Lower leg skin (tissue), 4 donors: Measurements from ENCODE around the gene SYT1. TPM values are rescaled to one million over a fixed set of nuclear protein-coding genes. Genes with fewer than 3 reads are reported as not detected.

Experiments used
- DNase-seq, 2 donors: peaks; one replicate each; pipeline ENCODE4 v3.0.0-alpha.2; 2019; ENCODE audit warnings: low spot score in 2 of 2
- H3K4me3 ChIP-seq: fragments of 200-600 bp; sonication (generic); 2 replicates; pipeline ENCODE4 v1.5.1; 2017; ENCODE audit warnings: mild to moderate bottlenecking, low read depth; ENCODE audit not compliant: poor library complexity, severe bottlenecking
- POLR2A ChIP-seq, 2 donors: fragments of 450-650 bp; IDR thresholded peaks; one replicate each; pipeline ENCODE4 v1.6.1; 2016 to 2017; ENCODE audit warnings: antibody characterized with exemption in 2 of 2, mild to moderate bottlenecking in 1 of 2, moderate library complexity in 1 of 2
- WGBS, 2 donors: methylation state at CpG; one replicate each; pipeline ENCODE4 v1.1.5; 2018; 5-methylcytosine and 5-hydroxymethylcytosine counted together
- intact Hi-C: fragments of 100-400 bp; cut with DNase I; formaldehyde crosslinking; loops from one replicate; pipeline ENCODE4 v1.15.0; 2023; ENCODE audit warnings: low total_unique reads
- total RNA-seq, 4 donors: library from RNA; depleted of rRNA; stranded (reverse); fragments of >200 nt; gene quantifications; one replicate each; pipeline ENCODE4 v1.1.0, GENCODE V29; 2016
- TF ChIP-seq, protein P1 (sequence below), 3 donors: fragments of 450-650 bp; IDR thresholded peaks; one replicate each; pipeline ENCODE4 v1.5.1; 2016; ENCODE audit warnings: antibody characterized with exemption in 3 of 3, mild to moderate bottlenecking in 3 of 3, moderate library complexity in 2 of 3

SYT1 gene
- total RNA-seq, 4 donors from 2014 or later, result 0.15 to 0.49 (median 0.29) TPM

DNA sequence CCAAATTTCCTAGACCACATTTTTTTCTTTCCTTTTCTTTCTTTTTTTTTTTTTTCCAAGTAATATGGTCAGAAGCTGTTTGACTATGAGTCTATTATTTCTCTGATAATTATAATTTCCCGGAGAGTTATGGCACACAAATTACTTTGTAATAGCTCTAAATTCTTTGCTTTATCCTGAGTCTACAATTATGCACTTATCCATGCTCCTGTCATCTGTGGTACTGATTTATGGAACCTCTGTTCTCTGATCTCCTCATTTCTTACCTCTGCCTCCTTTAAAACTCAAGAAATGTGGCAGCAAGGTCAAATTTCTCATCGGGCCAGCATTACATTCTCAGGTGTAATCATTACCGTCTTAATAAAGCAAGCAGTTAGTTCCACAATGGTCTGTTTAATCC, 544.1 kb downstream of the SYT1 start:
- intact Hi-C loops, result no loop called here
- 59 to 67% methylated on average over 3 of the region's 3 CpGs for WGBS, 2 donors
- TF ChIP-seq, protein P1, sequence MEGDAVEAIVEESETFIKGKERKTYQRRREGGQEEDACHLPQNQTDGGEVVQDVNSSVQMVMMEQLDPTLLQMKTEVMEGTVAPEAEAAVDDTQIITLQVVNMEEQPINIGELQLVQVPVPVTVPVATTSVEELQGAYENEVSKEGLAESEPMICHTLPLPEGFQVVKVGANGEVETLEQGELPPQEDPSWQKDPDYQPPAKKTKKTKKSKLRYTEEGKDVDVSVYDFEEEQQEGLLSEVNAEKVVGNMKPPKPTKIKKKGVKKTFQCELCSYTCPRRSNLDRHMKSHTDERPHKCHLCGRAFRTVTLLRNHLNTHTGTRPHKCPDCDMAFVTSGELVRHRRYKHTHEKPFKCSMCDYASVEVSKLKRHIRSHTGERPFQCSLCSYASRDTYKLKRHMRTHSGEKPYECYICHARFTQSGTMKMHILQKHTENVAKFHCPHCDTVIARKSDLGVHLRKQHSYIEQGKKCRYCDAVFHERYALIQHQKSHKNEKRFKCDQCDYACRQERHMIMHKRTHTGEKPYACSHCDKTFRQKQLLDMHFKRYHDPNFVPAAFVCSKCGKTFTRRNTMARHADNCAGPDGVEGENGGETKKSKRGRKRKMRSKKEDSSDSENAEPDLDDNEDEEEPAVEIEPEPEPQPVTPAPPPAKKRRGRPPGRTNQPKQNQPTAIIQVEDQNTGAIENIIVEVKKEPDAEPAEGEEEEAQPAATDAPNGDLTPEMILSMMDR (IDR thresholded peaks at IDR 0.05), result no peak
- TF ChIP-seq POLR2A (IDR thresholded peaks at IDR 0.05), result no peak
- DNase-seq, result no peak
- H3K4me3 ChIP-seq, result no peak overlapping the region

DNA sequence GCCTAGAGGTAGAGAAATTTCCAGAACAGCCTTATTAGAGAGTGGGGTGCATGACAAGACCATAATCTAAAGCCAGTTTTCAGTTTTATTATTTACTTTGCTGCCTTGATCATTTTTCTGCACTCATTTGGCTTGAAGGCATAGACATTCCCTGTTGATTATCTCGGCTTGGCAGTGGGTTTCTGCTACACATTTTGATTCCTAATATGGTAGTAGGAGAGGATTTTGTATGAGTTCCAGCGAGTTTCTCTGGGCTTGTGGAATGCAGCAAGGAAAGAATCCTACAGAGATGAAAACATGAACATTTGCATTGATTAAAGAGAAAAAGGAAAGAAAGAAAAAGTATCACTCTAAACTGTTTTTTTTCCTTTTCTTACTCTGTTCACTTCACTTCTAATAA, 545.0 kb downstream of the SYT1 start:
- WGBS, 2 donors, result 4 to 16% methylated on average over 2 of the region's 2 CpGs
- no peak overlapping the region for H3K4me3 ChIP-seq
- no peak for DNase-seq
- intact Hi-C loops, result no loop called here
- TF ChIP-seq, protein P1 (IDR thresholded peaks at IDR 0.05), result no peak
- no peak for TF ChIP-seq POLR2A (IDR thresholded peaks at IDR 0.05)

DNA sequence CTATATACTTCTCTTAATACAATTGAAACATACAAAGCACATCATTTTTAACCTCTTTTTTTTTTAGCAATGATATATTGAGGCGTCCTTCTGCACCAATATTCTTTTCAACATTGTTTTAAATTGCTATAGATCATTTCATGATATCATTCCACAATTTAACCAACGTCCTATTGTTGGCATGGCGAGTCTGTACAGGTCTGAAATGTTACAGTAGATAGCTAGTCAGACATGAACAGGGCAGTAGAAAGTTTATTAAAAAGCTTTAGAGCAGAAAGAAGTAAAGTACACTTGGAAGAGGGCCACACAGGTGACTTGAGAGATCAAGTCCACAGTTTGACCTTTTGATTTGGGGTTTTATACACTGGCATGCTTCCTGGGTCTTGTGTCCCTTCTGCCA, 547.2 kb downstream of the SYT1 start:
- no peak for TF ChIP-seq POLR2A (IDR thresholded peaks at IDR 0.05)
- TF ChIP-seq, protein P1 (IDR thresholded peaks at IDR 0.05), result no peak
- 58 to 67% methylated on average over 3 of the region's 3 CpGs for WGBS, 2 donors
- no peak for DNase-seq
- H3K4me3 ChIP-seq, result no peak overlapping the region
- intact Hi-C loops, result no loop called here

GRCh38 chr12:79413796-79414195, 549.2 kb downstream of the SYT1 start:
- no peak for TF ChIP-seq POLR2A (IDR thresholded peaks at IDR 0.05)
- TF ChIP-seq, protein P1 (IDR thresholded peaks at IDR 0.05), result no peak
- intact Hi-C loops, result no loop called here
- no peak overlapping the region for H3K4me3 ChIP-seq
- no peak for DNase-seq

DNA sequence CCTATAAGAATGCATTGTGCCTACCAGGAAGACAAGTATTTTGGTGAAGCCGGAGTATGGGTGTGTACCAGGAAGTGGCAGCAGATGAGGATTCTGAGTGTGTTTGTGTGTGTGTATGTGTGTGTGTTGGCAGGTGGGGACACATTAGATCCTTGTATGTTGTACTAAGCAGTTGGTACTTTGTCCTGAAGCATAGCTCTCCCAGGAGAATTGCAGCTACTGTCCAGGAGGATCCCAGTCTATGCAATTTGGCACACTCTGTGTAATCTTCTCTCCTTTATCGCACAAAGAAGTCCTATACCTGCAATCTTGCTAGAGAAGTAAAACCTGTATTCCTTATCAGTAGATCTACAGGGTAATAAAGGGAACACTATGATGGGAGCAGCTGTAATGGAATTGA, 549.7 kb downstream of the SYT1 start:
- TF ChIP-seq, protein P1 (IDR thresholded peaks at IDR 0.05), result no peak
- TF ChIP-seq POLR2A (IDR thresholded peaks at IDR 0.05), result no peak
- intact Hi-C loops, result no loop called here
- H3K4me3 ChIP-seq, result no peak overlapping the region
- WGBS, 2 donors, result 52 to 57% methylated on average over 2 of the region's 2 CpGs
- DNase-seq, result no peak

GRCh38 chr12:79415321-79415720, 550.7 kb downstream of the SYT1 start:
- TF ChIP-seq POLR2A (IDR thresholded peaks at IDR 0.05), result no peak
- TF ChIP-seq, protein P1 (IDR thresholded peaks at IDR 0.05), result no peak
- intact Hi-C loops, result no loop called here
- no peak overlapping the region for H3K4me3 ChIP-seq
- 41 to 42% methylated on average over 2 of the region's 2 CpGs for WGBS, 2 donors
- DNase-seq, result no peak
